HAP-1 (cell line): ENCODE measurements around the gene CRTAP.
"Not testable (repeated sequence)": the region's sequence is repeated elsewhere in the genome, so short reads cannot be mapped to it uniquely, and the experiment has no call there.

Experiments
- DNase-seq, 2 experiments: peaks; one replicate each; pipeline ENCODE4 v3.0.0-alpha.2; 2016 to 2020; ENCODE audit warnings: low spot score in 2 of 2
- H3K27me3 ChIP-seq: fragments of 250-450 bp; sonication (Bioruptor Pico); 2 replicates; pipeline ENCODE4 v1.5.1; 2020; ENCODE audit warnings: low read depth, mild to moderate bottlenecking, moderate library complexity
- H3K36me3 ChIP-seq: fragments of 250-450 bp; sonication (Bioruptor Pico); replicated peaks from 2 replicates; pipeline ENCODE4 v1.5.1; 2020; ENCODE audit warnings: mild to moderate bottlenecking
- H3K4me1 ChIP-seq: fragments of 250-450 bp; sonication (Bioruptor Pico); 2 replicates; pipeline ENCODE4 v1.5.1; 2020; ENCODE audit warnings: mild to moderate bottlenecking
- H3K4me3 ChIP-seq: fragments of 250-450 bp; sonication (Bioruptor Pico); 2 replicates; pipeline ENCODE4 v1.5.1; 2020; ENCODE audit warnings: mild to moderate bottlenecking, moderate library complexity
- H3K9me3 ChIP-seq: fragments of 250-450 bp; sonication (Bioruptor Pico); 2 replicates; pipeline ENCODE4 v1.5.1; 2020; ENCODE audit warnings: mild to moderate bottlenecking, moderate library complexity
- in situ Hi-C: fragments of 300-500 bp; cut with MboI; formaldehyde crosslinking; loops from 3 replicates; pipeline ENCODE4 v1.14.3; 2020; ENCODE audit warnings: low sequenced_read_pairs, inconsistent platforms, mixed read lengths

CRTAP gene

DNA sequence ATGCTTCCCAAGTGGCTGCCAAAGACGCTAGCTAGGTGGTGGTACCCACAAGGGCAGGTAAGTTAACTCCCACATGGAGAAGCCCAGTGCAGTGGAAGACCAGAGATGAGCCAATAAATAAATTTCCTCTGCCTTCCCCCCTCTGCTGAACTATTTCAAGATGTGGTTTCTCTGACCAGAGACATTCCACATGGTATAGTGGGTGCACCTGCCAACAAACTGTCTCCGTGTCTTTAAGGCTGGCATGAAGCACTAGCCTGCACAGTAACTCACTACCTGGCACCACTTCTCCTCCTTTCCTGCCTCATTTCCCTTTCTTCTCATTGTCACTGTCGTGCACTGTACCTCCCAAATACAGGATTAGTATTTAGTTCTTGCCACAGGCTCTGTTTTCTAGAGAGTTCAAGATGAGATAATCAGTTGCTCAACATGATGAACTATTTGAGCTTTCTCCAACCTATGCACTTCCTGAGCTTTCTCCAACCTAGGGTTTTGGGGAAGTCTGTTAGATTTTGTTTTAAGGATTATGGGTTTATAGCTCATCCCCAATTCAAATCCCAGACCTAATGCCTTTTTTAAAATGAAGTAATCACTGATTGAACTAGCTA is 8.4 kb upstream of the CRTAP start:
- DNase-seq, result no peak
- Histone ChIP-seq H3K27me3 (no peaks in the 10 kb centered on the region), H3K36me3 (no peaks in the 10 kb centered on the region)

GRCh38 chr3:33106854-33107253 is 7.0 kb upstream of the CRTAP start:
- H3K9me3 ChIP-seq, H3K4me1 ChIP-seq, in situ Hi-C loops, DNase-seq, H3K27me3 ChIP-seq, H3K4me3 ChIP-seq, H3K36me3 ChIP-seq: not testable (repeated sequence)

More for the DNA sequence above, 8.4 kb upstream of the CRTAP start:
- Histone ChIP-seq H3K4me1 (no peaks in the 10 kb centered on the region), H3K9me3 (no peaks in the 10 kb centered on the region), H3K4me3 (no peak overlapping the region)
- in situ Hi-C loops, result no loop called here

DNA sequence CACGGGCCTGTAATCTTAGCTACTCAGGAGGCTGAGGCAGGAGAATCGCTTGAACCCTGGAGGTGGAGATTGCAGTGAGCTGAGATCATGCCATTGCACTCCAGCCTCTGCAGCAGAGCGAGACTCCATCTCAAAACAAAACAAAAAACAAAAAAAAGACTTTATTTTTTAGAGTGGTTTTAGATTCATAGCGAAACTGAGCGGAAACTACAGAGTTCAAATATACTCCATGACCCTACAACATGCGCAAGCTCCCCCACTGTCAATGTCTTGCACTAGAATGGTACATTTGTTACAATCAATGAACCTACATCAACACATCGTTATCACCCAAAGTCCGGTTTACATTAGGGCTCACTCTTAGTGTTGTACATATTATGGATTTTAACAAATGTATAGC is 2.2 kb upstream of the CRTAP start:
- H3K36me3 ChIP-seq, result peaks cover 4% of the 10 kb centered on the region; the same call in 1 of the 2 replicates
- peaks cover 12% of the 10 kb centered on the region for H3K4me1 ChIP-seq
- in situ Hi-C loops, result no loop called here
- no peak overlapping the region for H3K4me3 ChIP-seq
- H3K27me3 ChIP-seq, result no peaks in the 10 kb centered on the region
- peaks cover 4% of the 10 kb centered on the region; the same call in 1 of the 2 replicates for H3K9me3 ChIP-seq
- DNase-seq, result no peak

GRCh38 chr3:33114622-33115023 is 809 bp downstream of the CRTAP start:
- DNase-seq, result no peak
- Histone ChIP-seq H3K9me3 (peaks cover 4% of the 10 kb centered on the region; the same call in 1 of the 2 replicates), H3K27me3 (no peaks in the 10 kb centered on the region), H3K36me3 (peaks cover 4% of the 10 kb centered on the region; the same call in 1 of the 2 replicates), H3K4me1 (peaks cover 12% of the 10 kb centered on the region), H3K4me3 (peak overlapping the region; percentile 50)
- in situ Hi-C loops, result no loop called here

DNA sequence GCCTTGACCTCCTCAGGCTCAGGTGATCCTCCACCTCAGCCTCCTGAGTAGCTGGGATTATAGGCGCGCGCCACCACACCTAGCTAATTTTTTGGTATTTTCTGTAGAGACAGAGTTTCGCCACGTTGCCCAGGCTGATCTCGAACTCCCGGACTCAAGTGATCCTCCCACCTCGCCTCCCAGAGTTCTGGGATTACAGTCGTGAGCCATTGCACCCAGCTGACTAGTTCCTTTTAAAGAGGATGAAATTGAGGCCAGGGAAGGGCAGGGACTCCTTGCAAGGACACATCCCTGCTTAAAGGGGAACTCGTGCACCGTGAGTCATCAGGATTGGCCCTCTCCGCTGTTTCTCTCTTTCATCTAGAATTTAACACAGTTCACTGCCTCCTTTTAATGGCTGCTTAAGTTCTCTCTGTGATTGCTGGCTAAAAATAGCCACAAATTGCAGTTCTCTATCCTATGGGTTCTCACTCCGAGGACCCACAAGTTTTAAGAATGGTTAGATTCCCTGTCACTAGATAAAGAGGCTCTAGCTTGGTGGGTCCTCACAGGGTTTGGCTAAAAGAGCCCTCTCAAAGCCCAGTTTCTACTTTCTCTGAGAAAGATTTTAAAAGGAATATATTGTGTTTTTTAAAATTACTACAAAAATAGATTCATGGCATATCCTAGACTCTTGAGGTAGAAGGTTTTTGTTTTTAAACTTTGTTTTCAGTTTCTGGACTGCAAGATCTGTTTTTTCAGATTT is 1.4 kb downstream of the CRTAP start:
- peak overlapping the region; percentile 50 for H3K4me3 ChIP-seq
- peaks cover 12% of the 10 kb centered on the region for H3K4me1 ChIP-seq
- in situ Hi-C loops, result no loop called here
- peak; percentile 69 to 81 for DNase-seq
- H3K27me3 ChIP-seq, result no peaks in the 10 kb centered on the region
- peaks cover 4% of the 10 kb centered on the region; the same call in 1 of the 2 replicates for H3K9me3 ChIP-seq
- peaks cover 7% of the 10 kb centered on the region for H3K36me3 ChIP-seq

- H3K9me3 ChIP-seq, result peaks cover 2% of the 10 kb centered on the region; the same call in 1 of the 2 replicates
- DNase-seq, result no peak
- peaks cover 12% of the 10 kb centered on the region for H3K4me1 ChIP-seq
- no peak overlapping the region for H3K4me3 ChIP-seq
- in situ Hi-C loops, result no loop called here
- H3K27me3 ChIP-seq, result no peaks in the 10 kb centered on the region
- H3K36me3 ChIP-seq, result peaks cover 28% of the 10 kb centered on the region
Measured at GRCh38 chr3:33117461-33117860, 3.6 kb downstream of the CRTAP start.

DNA sequence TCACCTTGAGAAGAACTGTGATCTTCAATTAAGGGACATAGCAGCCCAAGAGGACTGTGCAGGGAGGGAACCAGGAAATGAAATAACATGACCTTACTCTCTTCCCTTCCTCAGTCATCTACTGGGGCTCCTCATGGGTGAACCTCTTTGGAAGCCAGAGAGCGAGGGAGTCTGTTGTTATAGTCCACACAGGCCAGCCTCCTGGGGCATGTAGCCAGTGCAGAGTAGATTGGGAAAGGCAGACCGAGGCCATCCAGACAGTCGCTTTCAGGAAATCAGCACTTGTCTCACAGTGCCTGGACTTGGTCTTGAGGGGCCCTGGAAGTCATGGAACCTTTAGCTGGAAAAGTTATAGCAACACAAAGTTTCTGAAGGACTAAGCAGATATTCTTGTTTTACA is 6.1 kb downstream of the CRTAP start:
- Histone ChIP-seq H3K4me3 (no peak overlapping the region), H3K27me3 (no peaks in the 10 kb centered on the region), H3K4me1 (peaks cover 7% of the 10 kb centered on the region), H3K36me3 (peaks cover 46% of the 10 kb centered on the region), H3K9me3 (no peaks in the 10 kb centered on the region)
- DNase-seq, result no peak
- in situ Hi-C loops, result no loop called here

DNA sequence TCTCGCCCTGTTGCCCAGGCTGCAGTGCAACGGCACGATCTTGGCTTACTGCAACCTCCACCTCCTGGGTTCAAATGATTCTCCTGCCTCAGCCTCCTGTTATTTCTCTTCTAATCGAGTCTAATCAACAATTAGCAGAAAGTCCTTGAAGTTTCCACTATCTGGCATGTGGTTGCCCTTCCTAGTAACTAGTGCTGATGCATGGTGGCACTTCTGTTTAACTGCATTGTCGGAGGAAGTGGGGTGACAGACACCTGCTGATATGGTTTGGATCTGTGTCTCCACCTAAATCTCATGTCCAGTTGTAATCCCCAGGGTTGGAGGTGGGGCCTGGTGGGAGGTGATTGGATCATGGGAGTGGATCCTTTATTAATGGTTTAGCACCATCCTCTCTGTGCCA is 9.2 kb downstream of the CRTAP start:
- Histone ChIP-seq H3K9me3 (no peaks in the 10 kb centered on the region), H3K4me1 (no peaks in the 10 kb centered on the region), H3K36me3 (peaks cover 54% of the 10 kb centered on the region), H3K4me3 (no peak overlapping the region), H3K27me3 (no peaks in the 10 kb centered on the region)
- DNase-seq, result no peak
- in situ Hi-C loops, result no loop called here

GRCh38 chr3:33124638-33125037 is 10.8 kb downstream of the CRTAP start:
- H3K4me1 ChIP-seq, result peaks cover 5% of the 10 kb centered on the region; the same call in 1 of the 2 replicates
- H3K36me3 ChIP-seq, result peaks cover 54% of the 10 kb centered on the region
- no peaks in the 10 kb centered on the region for H3K27me3 ChIP-seq
- no peak overlapping the region for H3K4me3 ChIP-seq
- in situ Hi-C loops, result loop anchor here (25.0 kb wide), 1 partner anchor 663 kb away; the partner anchor contains the start of gene PDCD6IP
- no peaks in the 10 kb centered on the region for H3K9me3 ChIP-seq
- no peak for DNase-seq

GRCh38 chr3:33125840-33126239 is 12.0 kb downstream of the CRTAP start:
- H3K9me3 ChIP-seq, result no peaks in the 10 kb centered on the region
- in situ Hi-C loops, result loop anchor here (25.0 kb wide), 1 partner anchor 661 kb away; the partner anchor contains the start of gene PDCD6IP
- no peak overlapping the region for H3K4me3 ChIP-seq
- H3K27me3 ChIP-seq, result no peaks in the 10 kb centered on the region
- H3K4me1 ChIP-seq, result peaks cover 5% of the 10 kb centered on the region; the same call in 1 of the 2 replicates
- no peak for DNase-seq
- peaks cover 49% of the 10 kb centered on the region for H3K36me3 ChIP-seq

DNA sequence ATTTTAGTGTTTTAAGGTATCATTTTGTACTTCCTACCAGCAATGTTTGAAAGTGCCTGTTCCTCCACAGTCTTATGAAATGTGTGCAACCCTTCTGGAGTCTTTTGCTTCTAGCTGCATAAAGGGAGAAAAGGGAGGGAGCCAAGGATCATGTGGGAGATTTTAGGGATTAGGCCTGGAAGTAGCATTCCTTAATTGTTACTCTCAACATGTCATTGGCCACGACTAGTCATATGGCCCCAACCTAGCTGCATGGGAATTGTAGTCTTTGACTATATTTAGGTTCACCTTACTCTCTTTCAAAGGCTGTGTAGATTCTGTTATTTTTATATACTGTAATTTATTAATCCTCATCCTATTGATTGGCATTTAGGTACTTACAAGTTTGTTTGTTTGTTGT is 14.9 kb downstream of the CRTAP start:
- Histone ChIP-seq H3K27me3 (no peaks in the 10 kb centered on the region), H3K4me1 (peaks cover 12% of the 10 kb centered on the region), H3K4me3 (no peak overlapping the region), H3K36me3 (peaks cover 45% of the 10 kb centered on the region), H3K9me3 (no peaks in the 10 kb centered on the region)
- DNase-seq, result peak; percentile 38 to 71
- in situ Hi-C loops, result loop anchor here (25.0 kb wide), 1 partner anchor 659 kb away; the partner anchor contains the start of gene PDCD6IP

- in situ Hi-C loops, result loop anchor here (5.0 to 25.0 kb wide), 2 partner anchors 242 to 657 kb away; partner anchors contain the start of gene PDCD6IP
- peaks cover 45% of the 10 kb centered on the region for H3K36me3 ChIP-seq
- no peak overlapping the region for H3K4me3 ChIP-seq
- no peaks in the 10 kb centered on the region for H3K9me3 ChIP-seq
- H3K4me1 ChIP-seq, result peaks cover 12% of the 10 kb centered on the region
- H3K27me3 ChIP-seq, result no peaks in the 10 kb centered on the region
- no peak for DNase-seq
Measured at GRCh38 chr3:33130144-33130543, 16.3 kb downstream of the CRTAP start.

DNA sequence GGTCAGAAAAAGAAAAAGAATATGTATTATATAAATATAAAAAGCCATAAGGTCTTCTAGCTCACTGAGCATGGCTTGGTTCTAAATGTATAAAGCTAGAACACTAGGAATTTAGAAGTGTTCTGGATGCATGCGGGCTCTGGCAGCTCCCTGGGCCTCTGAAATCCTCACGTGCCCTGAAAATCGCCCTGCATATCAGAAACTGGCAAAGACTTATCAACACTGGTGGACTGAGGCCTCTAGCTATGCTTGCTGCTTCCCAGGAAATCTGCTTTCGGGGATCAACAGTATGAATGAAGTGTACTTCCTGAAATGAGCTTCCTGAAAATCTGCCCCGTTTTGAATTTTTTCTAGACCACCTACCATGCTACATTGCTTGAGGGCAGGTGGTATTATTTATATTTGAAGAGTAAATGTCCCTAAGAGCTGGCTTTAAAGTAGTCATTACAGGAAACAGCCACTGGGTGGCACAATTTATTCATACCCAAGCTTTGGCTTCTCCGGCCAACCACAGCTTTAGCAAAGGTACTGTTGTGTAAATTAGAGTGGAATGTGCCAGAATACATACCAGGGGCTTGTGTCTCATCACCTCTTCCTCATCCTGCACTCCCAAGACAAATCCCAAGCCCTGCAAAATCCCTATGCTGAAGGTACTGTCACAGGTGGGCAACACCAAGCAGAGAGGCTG is 17.7 kb downstream of the CRTAP start:
- peaks cover 45% of the 10 kb centered on the region for H3K36me3 ChIP-seq
- in situ Hi-C loops, result loop anchor here (5.0 to 25.0 kb wide), 2 partner anchors 241 to 656 kb away; partner anchors contain the start of gene PDCD6IP
- H3K4me1 ChIP-seq, result peaks cover 12% of the 10 kb centered on the region
- no peaks in the 10 kb centered on the region for H3K9me3 ChIP-seq
- H3K4me3 ChIP-seq, result no peak overlapping the region
- peak; percentile 78 to 90 for DNase-seq
- H3K27me3 ChIP-seq, result no peaks in the 10 kb centered on the region
